GM21529 (cell line): Measurements from ENCODE around the gene DYNLT4.
A peak's percentile ranks its signal among the peaks of the same experiment; 100 is the strongest.
"Not testable (repeated sequence)": the region's sequence is repeated elsewhere in the genome, so short reads cannot be mapped to it uniquely, and the experiment has no call there.

Experiments
- ATAC-seq: cut with Tn5 transposase; IDR thresholded peaks from one replicate; pipeline ENCODE4 v1.9.1; 2021; ENCODE audit not compliant: unreplicated experiment

DYNLT4 gene

DNA sequence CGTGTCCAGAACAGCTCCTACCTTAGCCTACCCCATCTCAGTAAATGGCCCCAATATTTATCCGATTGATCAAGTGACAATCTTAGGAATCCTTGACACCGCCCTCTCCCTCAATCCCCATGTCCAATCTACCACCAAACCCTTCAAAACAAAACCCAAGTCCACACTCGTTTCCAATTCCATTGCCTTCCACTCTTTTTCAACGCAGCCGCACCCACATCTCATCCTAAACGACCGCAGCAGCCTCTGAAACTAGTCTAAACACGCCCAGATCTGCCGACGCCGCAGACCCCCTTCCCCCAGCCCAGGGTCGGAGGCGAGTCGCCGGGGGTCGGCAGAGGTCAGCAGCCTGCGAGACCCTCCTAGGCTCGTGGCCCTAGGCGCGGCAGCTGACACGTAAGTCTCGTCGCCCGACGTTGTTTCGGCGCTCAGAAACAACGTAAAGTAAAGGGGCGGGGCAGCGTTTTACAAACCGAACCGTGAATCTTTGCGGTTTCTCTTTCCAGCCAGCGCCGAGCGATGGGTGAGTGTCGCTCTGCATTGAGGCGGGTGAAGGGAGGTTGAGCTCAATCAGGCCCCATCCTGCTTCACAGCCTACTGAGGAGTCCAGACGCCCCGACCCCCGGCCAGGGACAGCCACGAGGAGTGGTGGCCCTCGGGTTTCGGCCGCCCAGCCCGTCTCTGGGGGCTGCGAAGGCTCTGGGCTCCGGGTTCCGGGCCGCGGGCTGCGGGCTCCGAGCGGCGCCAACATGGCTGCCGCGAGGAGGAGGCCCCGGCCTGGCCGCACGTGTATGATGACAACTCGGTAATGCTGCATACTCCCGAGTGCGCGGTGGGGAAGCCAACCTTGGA lies 31.8 kb downstream of the DYNLT4 start, which contains the start of gene RPS8:
Gene RPS8 (plus strand): TSS at position 463 of the 852 bp plus-strand sequence. CDS start 57 bp downstream, at position 520.
- ATAC-seq: peak; percentile 84

- not testable (repeated sequence) for ATAC-seq
Observed at GRCh38 chr1:44766421-44766820, 40.7 kb downstream of the DYNLT4 start.

DNA sequence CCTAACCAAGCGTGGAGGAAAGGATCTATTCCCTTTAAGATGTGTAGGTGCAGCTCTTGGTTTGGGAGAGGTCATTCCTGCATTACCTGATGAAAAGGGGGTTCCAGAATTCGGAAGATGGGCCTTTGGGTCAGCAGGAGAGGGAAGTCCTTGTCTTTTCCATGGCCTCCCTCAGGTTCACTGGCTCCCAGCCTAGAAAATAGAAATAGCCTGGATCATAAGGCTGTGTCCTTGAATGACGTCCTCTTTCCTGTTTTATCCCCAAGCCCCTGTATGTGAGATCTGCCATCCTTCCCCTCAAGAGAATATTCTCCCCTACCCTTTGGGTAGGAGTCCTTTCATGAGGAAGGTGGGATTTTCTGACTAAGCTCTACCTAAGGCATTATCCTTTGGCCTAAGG lies 46.3 kb downstream of the DYNLT4 start:
- no peak for ATAC-seq

DNA sequence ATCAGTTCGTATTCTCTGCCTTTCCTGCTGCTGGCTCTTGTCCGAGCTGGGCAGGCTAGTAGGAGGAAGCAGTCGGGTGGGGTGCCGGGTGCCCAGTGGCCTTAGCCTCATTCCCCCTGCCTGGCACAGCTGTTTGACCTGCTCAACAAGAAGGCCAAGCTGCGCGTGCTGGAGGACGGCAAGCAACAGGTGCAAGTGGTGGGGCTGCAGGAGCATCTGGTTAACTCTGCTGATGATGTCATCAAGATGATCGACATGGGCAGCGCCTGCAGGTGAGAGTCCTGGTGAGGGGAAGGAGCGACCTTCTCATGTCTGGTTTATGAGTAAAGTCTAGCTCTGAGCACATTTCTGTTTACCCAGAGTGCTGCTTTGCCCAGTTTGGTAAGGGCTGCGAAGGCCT lies 48.1 kb downstream of the DYNLT4 start:
- ATAC-seq: no peak

DNA sequence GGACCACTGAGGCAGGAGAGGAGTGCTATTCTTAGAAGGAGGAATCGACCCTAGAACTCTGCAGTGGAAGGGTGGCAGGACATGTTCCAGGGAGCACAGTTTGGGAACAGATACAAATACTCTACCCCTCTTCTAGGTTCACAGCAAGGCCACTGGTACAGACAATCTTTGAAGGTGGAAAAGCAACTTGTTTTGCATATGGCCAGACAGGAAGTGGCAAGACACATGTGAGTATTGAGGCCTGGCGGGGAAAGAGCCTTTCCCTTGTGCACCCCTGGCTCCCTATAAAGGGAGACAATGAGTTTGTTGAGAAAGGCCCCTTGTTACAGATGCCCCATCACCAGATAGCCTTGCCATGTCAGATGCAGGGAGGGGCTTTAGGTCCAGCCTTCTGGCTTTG lies 49.7 kb downstream of the DYNLT4 start:
- ATAC-seq: peak; percentile 48
